Neural cell (in vitro differentiated cells): ENCODE data around the gene ABCB7. TPM values are rescaled to one million over a fixed set of nuclear protein-coding genes. Genes with fewer than 3 reads are reported as not detected.
"Not testable (repeated sequence)": the region's sequence is repeated elsewhere in the genome, so short reads cannot be mapped to it uniquely, and the experiment has no call there.

Source experiments
- H2AFZ ChIP-seq: fragments of 200-600, 300-800 bp; sonication (generic), shearing (Covaris generic); 2 replicates; pipeline ENCODE4 v1.6.0; 2014; ENCODE audit warnings: low read depth, mild to moderate bottlenecking, antibody characterized with exemption, low read length, moderate library complexity
- H3F3A ChIP-seq: fragments of 200-600 bp; shearing (Covaris generic); 2 replicates; pipeline ENCODE4 v1.6.1; 2016; ENCODE audit warnings: mild to moderate bottlenecking, moderate library complexity, mixed read lengths, antibody characterized with exemption, low read length; ENCODE audit not compliant: insufficient read depth, poor library complexity, severe bottlenecking
- H3K27ac ChIP-seq: fragments of 200-600, 300-800 bp; sonication (generic), shearing (Covaris generic); 2 replicates; pipeline ENCODE4 v1.5.1; 2014; ENCODE audit warnings: mild to moderate bottlenecking, low read length, moderate library complexity
- H3K27me3 ChIP-seq: fragments of 300-800, 200-600 bp; sonication (generic), shearing (Covaris generic); 2 replicates; pipeline ENCODE4 v1.6.0; 2014; ENCODE audit warnings: mild to moderate bottlenecking, low read depth, low read length, moderate library complexity; ENCODE audit not compliant: insufficient read depth
- H3K36me3 ChIP-seq: fragments of 300-800, 200-600 bp; sonication (generic), shearing (Covaris generic); 2 replicates; pipeline ENCODE4 v1.5.1; 2014; ENCODE audit warnings: mild to moderate bottlenecking, antibody characterized with exemption, low read length, moderate library complexity; ENCODE audit not compliant: insufficient read depth
- H3K4me2 ChIP-seq: fragments of 300-800, 200-600 bp; sonication (generic), shearing (Covaris generic); 2 replicates; pipeline ENCODE4 v1.6.0; 2014; ENCODE audit warnings: mild to moderate bottlenecking, low read length
- H3K4me3 ChIP-seq: fragments of 300-800, 200-600 bp; sonication (generic), shearing (Covaris generic); 2 replicates; pipeline ENCODE4 v1.5.1; 2014; ENCODE audit warnings: mild to moderate bottlenecking, low read length, moderate library complexity
- H3K79me2 ChIP-seq: fragments of 200-600 bp; shearing (Covaris generic); replicated peaks from 2 replicates; pipeline ENCODE4 v1.6.0; 2014; ENCODE audit warnings: mild to moderate bottlenecking, low read length, moderate library complexity; ENCODE audit not compliant: insufficient read depth
- H3K9ac ChIP-seq: fragments of 300-800, 200-600 bp; sonication (generic), shearing (Covaris generic); 2 replicates; pipeline ENCODE4 v1.6.1; 2016; ENCODE audit warnings: mild to moderate bottlenecking, low read length, mixed read lengths
- H3K9me2 ChIP-seq: fragments of 200-600 bp; shearing (Covaris generic); 2 replicates; pipeline ENCODE4 v1.6.1; 2016; ENCODE audit warnings: mild to moderate bottlenecking, low read length, mixed read lengths; ENCODE audit not compliant: insufficient read depth
- H3K9me3 ChIP-seq: fragments of 200-600, 300-800 bp; sonication (generic), shearing (Covaris generic); 2 replicates; pipeline ENCODE4 v1.6.1; 2016; ENCODE audit warnings: mild to moderate bottlenecking, mixed run types, low read length, moderate library complexity, mixed read lengths
- H4K20me1 ChIP-seq: fragments of 200-600 bp; shearing (Covaris generic); 2 replicates; pipeline ENCODE4 v1.6.1; 2016; ENCODE audit warnings: mild to moderate bottlenecking, mixed run types; ENCODE audit not compliant: insufficient read depth
- EP300 ChIP-seq: fragments of 450-650 bp; conservative IDR thresholded peaks from 2 replicates; pipeline ENCODE4 v1.6.1; 2014; ENCODE audit warnings: antibody characterized with exemption, mild to moderate bottlenecking, moderate library complexity; ENCODE audit not compliant: poor library complexity, severe bottlenecking
- EZH2 ChIP-seq: fragments of 200-600, 300-800 bp; shearing (Covaris generic), sonication (generic); IDR thresholded peaks from 2 replicates; pipeline ENCODE4 v1.6.1; 2014; ENCODE audit warnings: antibody characterized with exemption, low read length, borderline replicate concordance, mild to moderate bottlenecking; ENCODE audit not compliant: insufficient read depth, poor library complexity, severe bottlenecking
- MXI1 ChIP-seq: fragments of 450-650 bp; conservative IDR thresholded peaks from 2 replicates; pipeline ENCODE4 v1.6.1; 2014; ENCODE audit warnings: antibody characterized with exemption, mild to moderate bottlenecking; ENCODE audit not compliant: poor library complexity, severe bottlenecking
- POLR2AphosphoS5 ChIP-seq: IDR thresholded peaks from 2 replicates; pipeline ENCODE4 v1.6.1; 2012
- RAD21 ChIP-seq: fragments of 450-650 bp; conservative IDR thresholded peaks from 2 replicates; pipeline ENCODE4 v1.6.1; 2014; ENCODE audit warnings: antibody characterized with exemption, mild to moderate bottlenecking, moderate library complexity
- SMC3 ChIP-seq: fragments of 450-650 bp; conservative IDR thresholded peaks from 2 replicates; pipeline ENCODE4 v1.6.1; 2014; ENCODE audit warnings: antibody characterized with exemption, mild to moderate bottlenecking, moderate library complexity; ENCODE audit not compliant: poor library complexity
- TAF1 ChIP-seq: IDR thresholded peaks from 2 replicates; pipeline ENCODE4 v1.6.1; 2012; ENCODE audit warnings: low read depth
- polyA plus RNA-seq: library from polyadenylated mRNA; depleted of rRNA; stranded (reverse); fragments of >200 nt; gene quantifications from 2 replicates; pipeline ENCODE4 v1.2.3, GENCODE V29; 2014
- TF ChIP-seq, protein P1 (sequence below): fragments of 450-650 bp; IDR thresholded peaks from 2 replicates; pipeline ENCODE4 v1.5.1; 2014; ENCODE audit warnings: antibody characterized with exemption, mild to moderate bottlenecking, moderate library complexity; ENCODE audit not compliant: poor library complexity, severe bottlenecking
- TF ChIP-seq, protein P2 (sequence below): IDR thresholded peaks from 2 replicates; pipeline ENCODE4 v1.6.1; 2012; ENCODE audit warnings: borderline replicate concordance

Gene ABCB7
- polyA plus RNA-seq, 1 donor from 2014 or later = 25.1 TPM

- Histone ChIP-seq H3K4me2 (no peak overlapping the region), H3K9ac (no peak overlapping the region), H3K4me3 (no peak overlapping the region), H3K79me2 (no peaks in the 10 kb centered on the region), H3K9me3 (no peaks in the 10 kb centered on the region), H2AFZ (no peak overlapping the region), H3K27ac (no peak overlapping the region), H3K9me2 (no peaks in the 10 kb centered on the region), H4K20me1 (no peaks in the 10 kb centered on the region), H3F3A (no peaks in the 10 kb centered on the region), H3K36me3 (no peaks in the 10 kb centered on the region), H3K27me3 (no peaks in the 10 kb centered on the region)
- no peak for TF ChIP-seq EP300
- no peak for TF ChIP-seq MXI1
- TF ChIP-seq POLR2AphosphoS5 = no peak
- TF ChIP-seq SMC3 = no peak
- no peak for TF ChIP-seq RAD21
- TF ChIP-seq, protein P1, sequence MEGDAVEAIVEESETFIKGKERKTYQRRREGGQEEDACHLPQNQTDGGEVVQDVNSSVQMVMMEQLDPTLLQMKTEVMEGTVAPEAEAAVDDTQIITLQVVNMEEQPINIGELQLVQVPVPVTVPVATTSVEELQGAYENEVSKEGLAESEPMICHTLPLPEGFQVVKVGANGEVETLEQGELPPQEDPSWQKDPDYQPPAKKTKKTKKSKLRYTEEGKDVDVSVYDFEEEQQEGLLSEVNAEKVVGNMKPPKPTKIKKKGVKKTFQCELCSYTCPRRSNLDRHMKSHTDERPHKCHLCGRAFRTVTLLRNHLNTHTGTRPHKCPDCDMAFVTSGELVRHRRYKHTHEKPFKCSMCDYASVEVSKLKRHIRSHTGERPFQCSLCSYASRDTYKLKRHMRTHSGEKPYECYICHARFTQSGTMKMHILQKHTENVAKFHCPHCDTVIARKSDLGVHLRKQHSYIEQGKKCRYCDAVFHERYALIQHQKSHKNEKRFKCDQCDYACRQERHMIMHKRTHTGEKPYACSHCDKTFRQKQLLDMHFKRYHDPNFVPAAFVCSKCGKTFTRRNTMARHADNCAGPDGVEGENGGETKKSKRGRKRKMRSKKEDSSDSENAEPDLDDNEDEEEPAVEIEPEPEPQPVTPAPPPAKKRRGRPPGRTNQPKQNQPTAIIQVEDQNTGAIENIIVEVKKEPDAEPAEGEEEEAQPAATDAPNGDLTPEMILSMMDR = no peak
- no peak for TF ChIP-seq TAF1
- TF ChIP-seq, protein P2, sequence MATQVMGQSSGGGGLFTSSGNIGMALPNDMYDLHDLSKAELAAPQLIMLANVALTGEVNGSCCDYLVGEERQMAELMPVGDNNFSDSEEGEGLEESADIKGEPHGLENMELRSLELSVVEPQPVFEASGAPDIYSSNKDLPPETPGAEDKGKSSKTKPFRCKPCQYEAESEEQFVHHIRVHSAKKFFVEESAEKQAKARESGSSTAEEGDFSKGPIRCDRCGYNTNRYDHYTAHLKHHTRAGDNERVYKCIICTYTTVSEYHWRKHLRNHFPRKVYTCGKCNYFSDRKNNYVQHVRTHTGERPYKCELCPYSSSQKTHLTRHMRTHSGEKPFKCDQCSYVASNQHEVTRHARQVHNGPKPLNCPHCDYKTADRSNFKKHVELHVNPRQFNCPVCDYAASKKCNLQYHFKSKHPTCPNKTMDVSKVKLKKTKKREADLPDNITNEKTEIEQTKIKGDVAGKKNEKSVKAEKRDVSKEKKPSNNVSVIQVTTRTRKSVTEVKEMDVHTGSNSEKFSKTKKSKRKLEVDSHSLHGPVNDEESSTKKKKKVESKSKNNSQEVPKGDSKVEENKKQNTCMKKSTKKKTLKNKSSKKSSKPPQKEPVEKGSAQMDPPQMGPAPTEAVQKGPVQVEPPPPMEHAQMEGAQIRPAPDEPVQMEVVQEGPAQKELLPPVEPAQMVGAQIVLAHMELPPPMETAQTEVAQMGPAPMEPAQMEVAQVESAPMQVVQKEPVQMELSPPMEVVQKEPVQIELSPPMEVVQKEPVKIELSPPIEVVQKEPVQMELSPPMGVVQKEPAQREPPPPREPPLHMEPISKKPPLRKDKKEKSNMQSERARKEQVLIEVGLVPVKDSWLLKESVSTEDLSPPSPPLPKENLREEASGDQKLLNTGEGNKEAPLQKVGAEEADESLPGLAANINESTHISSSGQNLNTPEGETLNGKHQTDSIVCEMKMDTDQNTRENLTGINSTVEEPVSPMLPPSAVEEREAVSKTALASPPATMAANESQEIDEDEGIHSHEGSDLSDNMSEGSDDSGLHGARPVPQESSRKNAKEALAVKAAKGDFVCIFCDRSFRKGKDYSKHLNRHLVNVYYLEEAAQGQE = no peak
- no peak for TF ChIP-seq EZH2
Observed at GRCh38 chrX:75051047-75051446, 105.0 kb downstream of the ABCB7 start.

DNA sequence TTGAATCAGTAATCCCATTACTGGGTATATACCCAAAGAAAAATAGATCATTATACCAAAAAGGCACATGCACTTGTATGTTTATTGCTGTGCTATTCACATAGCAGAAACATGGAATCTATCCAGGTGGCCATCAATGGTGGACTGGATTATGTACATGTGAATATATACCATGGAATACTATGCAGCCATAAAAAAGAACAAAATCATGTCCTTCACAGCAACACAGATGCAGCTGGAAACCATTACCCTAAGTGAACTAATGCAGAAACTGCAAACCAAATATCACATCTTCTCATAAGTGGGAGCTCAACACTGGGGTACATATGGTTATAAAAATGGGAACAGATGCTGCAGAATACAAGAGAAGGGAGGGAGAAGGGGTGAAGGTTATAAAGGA lies 110.7 kb downstream of the ABCB7 start:
- TF ChIP-seq, protein P2 = no peak
- TF ChIP-seq EZH2 (no peak), RAD21 (no peak), SMC3 (no peak), MXI1 (no peak), TAF1 (no peak), POLR2AphosphoS5 (no peak), EP300 (no peak)
- TF ChIP-seq, protein P1 = no peak
- H3K4me3 ChIP-seq = no peak overlapping the region

GRCh38 chrX:75044142-75044541 lies 111.9 kb downstream of the ABCB7 start:
- not testable (repeated sequence) for H3K9me3 ChIP-seq, H3K4me3 ChIP-seq, H3K4me2 ChIP-seq, H3K9ac ChIP-seq, H2AFZ ChIP-seq, H4K20me1 ChIP-seq, H3K79me2 ChIP-seq, H3K9me2 ChIP-seq, H3K27me3 ChIP-seq, H3F3A ChIP-seq, H3K27ac ChIP-seq, H3K36me3 ChIP-seq

More for the DNA sequence above, 110.7 kb downstream of the ABCB7 start:
- H3K4me2 ChIP-seq = no peak overlapping the region
- no peak overlapping the region for H3K9ac ChIP-seq
- no peaks in the 10 kb centered on the region for H3K79me2 ChIP-seq
- H3F3A ChIP-seq = no peaks in the 10 kb centered on the region
- no peak overlapping the region for H2AFZ ChIP-seq
- no peaks in the 10 kb centered on the region for H3K9me3 ChIP-seq
- no peaks in the 10 kb centered on the region for H3K9me2 ChIP-seq
- no peaks in the 10 kb centered on the region for H3K27me3 ChIP-seq
- H3K36me3 ChIP-seq = no peaks in the 10 kb centered on the region
- no peaks in the 10 kb centered on the region for H4K20me1 ChIP-seq
- no peak overlapping the region for H3K27ac ChIP-seq
